Measurements from ENCODE around the gene MTMR1. TPM values are rescaled to one million over a fixed set of nuclear protein-coding genes. Genes with fewer than 3 reads are reported as not detected.

Gene MTMR1
- total RNA-seq, 1 donor from 2014 or later: 152 TPM

DNA sequence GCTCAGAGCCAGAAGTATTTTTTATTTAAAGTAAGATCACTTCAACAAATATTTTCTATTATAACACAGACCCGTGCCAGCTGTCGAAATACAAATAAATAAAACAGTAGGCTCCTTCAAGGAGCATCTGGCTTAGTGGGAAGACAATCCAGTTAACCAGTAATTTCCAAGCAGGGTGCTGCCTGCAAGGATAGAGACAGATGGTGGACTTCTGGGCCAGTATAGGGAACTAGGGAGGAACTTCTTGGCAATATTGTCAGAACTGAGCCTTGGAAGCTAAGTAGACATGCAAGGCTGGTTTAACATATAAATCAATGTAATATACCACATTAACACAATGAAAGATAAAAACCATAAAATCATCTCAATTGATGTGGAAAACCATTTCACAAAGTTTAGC, 17.0 kb upstream of the MTMR1 start:
- H3K9me3 ChIP-seq: no peaks in the 10 kb centered on the region
- H3K36me3 ChIP-seq: no peaks in the 10 kb centered on the region
- TF ChIP-seq, protein P1, sequence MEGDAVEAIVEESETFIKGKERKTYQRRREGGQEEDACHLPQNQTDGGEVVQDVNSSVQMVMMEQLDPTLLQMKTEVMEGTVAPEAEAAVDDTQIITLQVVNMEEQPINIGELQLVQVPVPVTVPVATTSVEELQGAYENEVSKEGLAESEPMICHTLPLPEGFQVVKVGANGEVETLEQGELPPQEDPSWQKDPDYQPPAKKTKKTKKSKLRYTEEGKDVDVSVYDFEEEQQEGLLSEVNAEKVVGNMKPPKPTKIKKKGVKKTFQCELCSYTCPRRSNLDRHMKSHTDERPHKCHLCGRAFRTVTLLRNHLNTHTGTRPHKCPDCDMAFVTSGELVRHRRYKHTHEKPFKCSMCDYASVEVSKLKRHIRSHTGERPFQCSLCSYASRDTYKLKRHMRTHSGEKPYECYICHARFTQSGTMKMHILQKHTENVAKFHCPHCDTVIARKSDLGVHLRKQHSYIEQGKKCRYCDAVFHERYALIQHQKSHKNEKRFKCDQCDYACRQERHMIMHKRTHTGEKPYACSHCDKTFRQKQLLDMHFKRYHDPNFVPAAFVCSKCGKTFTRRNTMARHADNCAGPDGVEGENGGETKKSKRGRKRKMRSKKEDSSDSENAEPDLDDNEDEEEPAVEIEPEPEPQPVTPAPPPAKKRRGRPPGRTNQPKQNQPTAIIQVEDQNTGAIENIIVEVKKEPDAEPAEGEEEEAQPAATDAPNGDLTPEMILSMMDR (IDR thresholded peaks at IDR 0.05): no peak
- H3K27ac ChIP-seq: no peak overlapping the region
- DNase-seq (ENCODE audit: low spot score in 2 of 2): no peak
- intact Hi-C loops (cut with DNase I): no loop called here
- no peaks in the 10 kb centered on the region for H3K4me1 ChIP-seq
- no peaks in the 10 kb centered on the region for H3K27me3 ChIP-seq
- H3K4me3 ChIP-seq: no peak overlapping the region

DNA sequence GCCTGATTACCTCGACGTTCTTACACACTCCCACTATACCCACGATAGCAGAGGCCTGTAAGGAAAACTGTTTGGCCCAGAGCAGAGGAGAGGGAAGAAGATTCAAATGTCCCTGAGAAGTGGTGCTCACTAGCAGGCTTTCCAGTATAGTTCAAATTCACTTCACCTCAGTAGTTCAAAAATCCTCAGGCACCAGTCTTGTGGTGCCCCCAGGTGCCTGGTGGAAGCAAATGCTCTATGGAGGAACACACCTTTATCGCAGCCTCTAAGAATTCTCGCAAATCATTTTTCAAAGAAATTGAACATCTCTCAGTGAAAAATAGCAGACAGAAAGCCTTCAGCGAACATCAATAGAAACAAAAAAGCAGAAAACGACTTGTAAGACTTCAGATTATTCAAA, 12.2 kb upstream of the MTMR1 start:
- DNase-seq (ENCODE audit: low spot score in 2 of 2): no peak

DNA sequence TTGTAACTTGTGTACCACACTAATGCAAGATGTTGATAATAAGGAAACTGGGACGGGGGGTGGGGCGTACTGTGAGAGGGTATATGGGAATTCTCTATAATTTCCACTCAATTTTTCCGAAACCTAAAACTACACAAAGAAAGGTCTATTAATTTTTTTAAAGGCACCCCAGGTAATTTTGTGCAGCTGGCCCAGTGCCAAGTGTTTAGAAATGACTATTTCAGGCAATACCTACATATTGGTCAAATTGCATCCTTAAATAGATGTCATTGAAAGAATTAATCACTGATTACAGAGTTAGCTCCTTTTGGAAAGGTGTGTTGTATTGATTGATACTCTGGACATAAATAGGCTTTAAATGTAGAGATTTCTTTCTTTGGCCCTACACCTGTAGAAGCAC, 10.1 kb upstream of the MTMR1 start:
- no peak overlapping the region for H3K4me3 ChIP-seq
- TF ChIP-seq, protein P1 (IDR thresholded peaks at IDR 0.05): no peak
- no peaks in the 10 kb centered on the region for H3K36me3 ChIP-seq
- H3K27me3 ChIP-seq: no peaks in the 10 kb centered on the region
- H3K4me1 ChIP-seq: no peaks in the 10 kb centered on the region
- no peaks in the 10 kb centered on the region for H3K9me3 ChIP-seq
- no peak overlapping the region for H3K27ac ChIP-seq
- intact Hi-C loops (cut with DNase I): loop anchor here (1.0 kb wide), 1 partner anchor 34 kb away; no protein-coding TSS in a partner anchor
- DNase-seq (ENCODE audit: low spot score in 2 of 2): no peak

More for the DNA sequence above, 12.2 kb upstream of the MTMR1 start:
- Histone ChIP-seq H3K36me3 (no peaks in the 10 kb centered on the region), H3K9me3 (no peaks in the 10 kb centered on the region), H3K4me1 (no peaks in the 10 kb centered on the region), H3K27ac (no peak overlapping the region), H3K4me3 (no peak overlapping the region), H3K27me3 (no peaks in the 10 kb centered on the region)
- TF ChIP-seq, protein P1 (IDR thresholded peaks at IDR 0.05): peak in 1 of 3 experiments; percentile 33
- intact Hi-C loops (cut with DNase I): no loop called here

DNA sequence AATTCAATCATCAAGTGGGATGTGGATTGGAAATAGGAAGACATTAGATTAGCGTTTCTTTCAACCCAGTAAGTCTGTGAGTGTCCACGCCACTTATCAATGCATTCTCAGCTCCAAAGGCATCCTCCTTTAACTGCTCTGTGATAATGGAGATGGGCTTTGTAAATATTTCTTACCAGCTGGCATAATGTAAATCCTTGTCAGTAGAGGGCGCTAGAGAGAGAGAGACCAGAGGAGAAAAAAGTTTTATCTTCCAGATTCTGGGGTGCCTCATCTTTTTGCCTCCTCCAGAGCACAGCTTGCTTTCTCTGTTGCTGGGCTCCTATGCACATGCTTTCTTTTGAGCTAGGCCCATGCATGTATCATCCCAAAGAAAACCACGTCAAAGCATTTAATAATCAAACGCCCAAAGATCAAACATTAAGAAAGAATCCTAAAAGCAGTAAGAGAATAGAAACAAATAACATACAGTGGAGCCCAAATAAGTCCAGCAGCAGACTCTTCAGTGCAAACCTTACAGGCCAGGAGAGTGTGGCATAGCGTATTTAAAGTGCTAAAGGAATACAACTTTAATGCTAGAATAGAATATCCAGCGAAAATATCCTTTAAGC, 9.6 kb upstream of the MTMR1 start:
- TF ChIP-seq, protein P1 (IDR thresholded peaks at IDR 0.05): peak; percentile 36 to 60 (median 37)
- Histone ChIP-seq H3K27ac (no peak overlapping the region), H3K4me1 (no peaks in the 10 kb centered on the region), H3K27me3 (no peaks in the 10 kb centered on the region), H3K4me3 (no peak overlapping the region), H3K36me3 (no peaks in the 10 kb centered on the region), H3K9me3 (no peaks in the 10 kb centered on the region)
- DNase-seq (ENCODE audit: low spot score in 2 of 2): no peak
- intact Hi-C loops (cut with DNase I): loop anchor here (1.0 kb wide), 1 partner anchor 34 kb away; no protein-coding TSS in a partner anchor

DNA sequence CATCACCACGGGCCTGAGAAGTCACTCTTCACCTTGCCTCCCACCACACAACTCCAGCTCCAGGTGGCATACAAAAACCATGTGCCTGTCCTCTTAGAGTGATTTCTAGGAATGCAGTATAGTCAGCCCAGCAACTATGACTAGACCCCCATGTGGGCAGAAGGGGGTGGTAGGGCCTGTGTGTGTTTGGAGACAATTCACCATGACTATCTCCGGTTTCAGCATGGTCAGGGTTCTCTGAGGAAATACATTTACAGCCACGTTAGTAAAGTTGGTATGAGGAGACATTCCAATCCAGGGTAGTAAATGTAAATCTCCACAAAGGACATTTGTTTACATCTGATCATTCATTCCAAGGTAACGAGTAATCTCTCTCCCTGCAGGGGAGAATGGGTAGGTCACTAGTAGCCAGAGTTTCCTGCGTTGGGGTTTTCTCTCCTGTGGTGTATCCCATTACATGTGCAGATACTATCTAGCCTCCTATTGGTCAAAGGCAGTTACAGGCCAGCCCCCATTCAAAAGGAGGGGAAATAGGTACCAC, 4.2 kb upstream of the MTMR1 start:
- H3K27me3 ChIP-seq: no peaks in the 10 kb centered on the region
- no peak overlapping the region for H3K4me3 ChIP-seq
- intact Hi-C loops (cut with DNase I): no loop called here
- no peaks in the 10 kb centered on the region for H3K36me3 ChIP-seq
- no peaks in the 10 kb centered on the region for H3K9me3 ChIP-seq
- no peak for DNase-seq (ENCODE audit: low spot score in 2 of 2)
- no peak overlapping the region for H3K27ac ChIP-seq
- TF ChIP-seq, protein P1 (IDR thresholded peaks at IDR 0.05): no peak
- H3K4me1 ChIP-seq: no peaks in the 10 kb centered on the region
